Fibroblast of lung (primary cell): Measurements from ENCODE around the gene SLC2A4RG. TPM values are rescaled to one million over a fixed set of nuclear protein-coding genes. Genes with fewer than 3 reads are reported as not detected.

Source experiments
- DNase-seq, 2 donors: peaks; one replicate each; pipeline versions ENCODE4 v3.0.0 to v3.0.0-alpha.2; 2010; ENCODE audit warnings: low read depth in 2 of 2
- H2AFZ ChIP-seq: 2 replicates; pipeline ENCODE4 v1.5.1; 2012; ENCODE audit warnings: low read length, control low read depth, inconsistent platforms
- H3K27ac ChIP-seq: 2 replicates; pipeline ENCODE4 v1.5.1; 2011; ENCODE audit warnings: low read length, control low read depth; ENCODE audit not compliant: insufficient read depth
- H3K27me3 ChIP-seq: 2 replicates; pipeline ENCODE4 v1.5.1; 2011; ENCODE audit warnings: mild to moderate bottlenecking, low read length; ENCODE audit not compliant: control insufficient read depth, insufficient read depth
- H3K36me3 ChIP-seq: 2 replicates; pipeline ENCODE4 v1.5.1; 2011; ENCODE audit warnings: low read length; ENCODE audit not compliant: control insufficient read depth, insufficient read depth
- H3K4me1 ChIP-seq: 2 replicates; pipeline ENCODE4 v1.5.1; 2011; ENCODE audit warnings: low read length; ENCODE audit not compliant: control insufficient read depth, insufficient read depth; ENCODE audit errors: extremely low read depth
- H3K4me2 ChIP-seq: 2 replicates; pipeline ENCODE4 v1.5.1; 2011; ENCODE audit warnings: low read length, control low read depth; ENCODE audit not compliant: insufficient read depth; ENCODE audit errors: extremely low read depth
- H3K4me3 ChIP-seq, 4 experiments: fragments of 200-600 bp in 1 of 4; sonication (generic) in 1 of 4; replicated peaks in 1 of 4; 2 replicates each; pipeline ENCODE4 v1.5.1; 2011 to 2016; ENCODE audit warnings: low read length in 4 of 4, low read depth in 3 of 4, mild to moderate bottlenecking in 3 of 4, control low read depth in 2 of 4, inconsistent platforms in 1 of 4, mixed read lengths in 1 of 4; ENCODE audit not compliant: insufficient read depth in 1 of 4; ENCODE audit errors: control extremely low read depth in 1 of 4
- H3K79me2 ChIP-seq: 2 replicates; pipeline ENCODE4 v1.5.1; 2012; ENCODE audit warnings: mild to moderate bottlenecking, low read length, inconsistent platforms; ENCODE audit not compliant: control insufficient read depth, insufficient read depth
- H3K9ac ChIP-seq: 2 replicates; pipeline ENCODE4 v1.5.1; 2011; ENCODE audit warnings: mild to moderate bottlenecking, low read length, control low read depth; ENCODE audit not compliant: insufficient read depth
- H3K9me3 ChIP-seq: 2 replicates; pipeline ENCODE4 v1.5.1; 2012; ENCODE audit warnings: low read depth, low read length; ENCODE audit not compliant: control insufficient read depth, insufficient read depth
- H4K20me1 ChIP-seq: 2 replicates; pipeline ENCODE4 v1.5.1; 2011; ENCODE audit warnings: low read length; ENCODE audit not compliant: control insufficient read depth, insufficient read depth; ENCODE audit errors: extremely low read depth
- EZH2 ChIP-seq: IDR thresholded peaks from 2 replicates; pipeline ENCODE4 v1.5.1; 2012; ENCODE audit warnings: low read length, control low read depth, mild to moderate bottlenecking; ENCODE audit errors: missing control alignments
- polyA plus RNA-seq, 2 donors: library from polyadenylated mRNA; depleted of rRNA in 1 of 2; stranded (reverse) in 1 of 2; unstranded in 1 of 2; fragments of >200 nt; gene quantifications; 2 replicates each; pipeline ENCODE4 v1.2.1, GENCODE V29; 2011 to 2012; ENCODE audit warnings: missing spikeins in 1 of 2
- total RNA-seq: library from RNA; depleted of rRNA; stranded (reverse); fragments of >200 nt; gene quantifications from 2 replicates; pipeline ENCODE4 v1.2.1, GENCODE V29; 2014
- TF ChIP-seq, protein P1 (sequence below), 2 donors: IDR thresholded peaks in 1 of 2; conservative IDR thresholded peaks in 1 of 2; 1 replicate in 1 of 2; 2 replicates in 1 of 2; pipeline ENCODE4 v1.5.1; 2011 to 2012; ENCODE audit warnings: low read length in 2 of 2, control low read depth in 1 of 2, inconsistent platforms in 1 of 2, low read depth in 1 of 2, mild to moderate bottlenecking in 1 of 2

SLC2A4RG gene
- total and polyA plus RNA-seq, 2 donors (not counting 1 experiment from before 2014, with no cell fraction given) = 17.5 to 30.6 TPM

DNA sequence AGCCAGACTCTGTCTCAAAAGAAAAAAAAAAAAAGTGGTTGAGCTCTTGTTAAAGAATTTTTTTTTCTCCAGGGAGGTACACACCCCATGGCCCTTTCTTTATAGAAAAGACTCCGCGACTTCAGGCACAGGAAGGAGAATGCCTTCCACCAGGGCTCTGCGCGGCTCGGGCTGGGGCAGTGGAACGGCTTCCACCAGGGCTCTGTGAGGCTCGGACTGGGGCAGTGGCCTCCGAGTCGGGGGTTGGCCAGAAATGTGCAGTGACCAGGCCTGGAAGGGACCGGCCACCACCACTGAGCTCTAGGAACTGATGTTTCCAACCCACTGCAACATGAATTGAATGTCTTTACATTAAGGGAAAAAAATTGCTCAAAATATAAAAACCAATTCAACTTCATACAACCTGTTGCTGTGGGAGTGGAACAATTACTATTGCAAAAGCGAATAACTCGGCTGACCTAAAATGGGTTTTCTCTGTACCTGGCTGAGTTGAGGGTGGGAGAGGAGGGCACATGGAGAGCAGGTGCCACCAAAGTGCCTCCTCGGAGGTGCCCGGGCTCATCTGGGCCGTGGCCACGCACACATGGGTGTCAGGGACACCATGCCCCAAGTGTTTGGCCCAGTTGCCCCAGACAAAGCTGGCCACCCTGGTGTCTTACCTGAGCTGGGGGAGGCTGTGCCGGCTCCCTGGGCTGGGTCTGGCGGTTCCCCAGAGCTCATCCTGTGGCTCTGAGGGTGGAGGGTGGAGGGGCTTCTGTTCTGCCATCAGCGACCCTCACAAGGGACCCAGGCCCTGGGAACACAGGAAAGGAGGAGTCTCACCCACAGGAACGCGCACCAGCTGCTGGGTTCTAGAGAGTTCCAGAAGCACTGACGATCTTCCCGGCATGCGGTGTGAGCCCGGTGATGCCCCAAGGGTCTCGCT is 29.3 kb downstream of the SLC2A4RG start:
- no peaks in the 10 kb centered on the region for H3K79me2 ChIP-seq
- no peak overlapping the region for H3K4me2 ChIP-seq
- H3K36me3 ChIP-seq = no peaks in the 10 kb centered on the region
- no peak overlapping the region for H3K9ac ChIP-seq
- no peaks in the 10 kb centered on the region for H3K27me3 ChIP-seq
- no peak overlapping the region for H3K4me3 ChIP-seq
- TF ChIP-seq, protein P1, sequence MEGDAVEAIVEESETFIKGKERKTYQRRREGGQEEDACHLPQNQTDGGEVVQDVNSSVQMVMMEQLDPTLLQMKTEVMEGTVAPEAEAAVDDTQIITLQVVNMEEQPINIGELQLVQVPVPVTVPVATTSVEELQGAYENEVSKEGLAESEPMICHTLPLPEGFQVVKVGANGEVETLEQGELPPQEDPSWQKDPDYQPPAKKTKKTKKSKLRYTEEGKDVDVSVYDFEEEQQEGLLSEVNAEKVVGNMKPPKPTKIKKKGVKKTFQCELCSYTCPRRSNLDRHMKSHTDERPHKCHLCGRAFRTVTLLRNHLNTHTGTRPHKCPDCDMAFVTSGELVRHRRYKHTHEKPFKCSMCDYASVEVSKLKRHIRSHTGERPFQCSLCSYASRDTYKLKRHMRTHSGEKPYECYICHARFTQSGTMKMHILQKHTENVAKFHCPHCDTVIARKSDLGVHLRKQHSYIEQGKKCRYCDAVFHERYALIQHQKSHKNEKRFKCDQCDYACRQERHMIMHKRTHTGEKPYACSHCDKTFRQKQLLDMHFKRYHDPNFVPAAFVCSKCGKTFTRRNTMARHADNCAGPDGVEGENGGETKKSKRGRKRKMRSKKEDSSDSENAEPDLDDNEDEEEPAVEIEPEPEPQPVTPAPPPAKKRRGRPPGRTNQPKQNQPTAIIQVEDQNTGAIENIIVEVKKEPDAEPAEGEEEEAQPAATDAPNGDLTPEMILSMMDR (conservative IDR thresholded peaks at IDR 0.05 in 1 of 2, IDR thresholded peaks at IDR 0.05 in 1 of 2; ENCODE audit: low read depth in 1 of 2, low read length in 2 of 2) = no peak
- no peak for TF ChIP-seq EZH2
- no peak overlapping the region for H3K27ac ChIP-seq
- H4K20me1 ChIP-seq = no peaks in the 10 kb centered on the region
- H3K4me1 ChIP-seq = no peaks in the 10 kb centered on the region
- H3K9me3 ChIP-seq = no peaks in the 10 kb centered on the region
- DNase-seq = no peak
- H2AFZ ChIP-seq = no peak overlapping the region

DNA sequence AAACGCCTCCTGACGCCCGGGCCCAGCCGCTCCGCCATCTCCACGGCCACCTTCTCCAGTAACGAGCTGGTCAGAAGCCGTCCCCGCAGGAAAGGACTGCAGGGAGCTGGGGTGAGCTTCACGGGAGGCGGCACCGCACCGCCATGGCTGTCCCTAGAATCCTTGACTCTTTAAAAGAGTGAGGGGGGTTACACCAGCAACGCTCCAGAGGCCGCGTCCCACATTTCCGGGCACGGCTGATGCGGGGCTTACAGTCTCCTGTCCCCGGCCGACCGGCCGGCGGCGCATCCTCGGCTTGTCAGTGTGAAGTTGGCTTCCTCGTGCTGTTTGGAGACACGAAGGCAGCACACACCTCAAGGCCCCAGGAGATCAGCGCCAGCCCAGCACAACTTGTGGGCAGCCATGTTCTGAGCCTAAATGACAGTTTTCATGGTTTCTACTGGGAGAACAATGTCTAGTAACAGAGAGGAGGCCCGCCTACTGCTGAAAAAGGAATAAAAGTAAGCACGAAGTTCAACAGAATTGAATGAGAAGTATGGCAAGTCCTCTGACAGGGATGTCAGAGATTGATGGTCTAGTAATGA is 30.4 kb downstream of the SLC2A4RG start:
- Histone ChIP-seq H3K27ac (no peak overlapping the region), H2AFZ (no peak overlapping the region), H3K9ac (no peak overlapping the region), H3K36me3 (no peaks in the 10 kb centered on the region), H3K79me2 (no peaks in the 10 kb centered on the region), H3K4me3 (no peak overlapping the region), H3K27me3 (no peaks in the 10 kb centered on the region), H4K20me1 (no peaks in the 10 kb centered on the region), H3K4me1 (peaks cover 4% of the 10 kb centered on the region), H3K4me2 (no peak overlapping the region), H3K9me3 (no peaks in the 10 kb centered on the region)
- DNase-seq = no peak
- TF ChIP-seq EZH2 = no peak
- TF ChIP-seq, protein P1 (conservative IDR thresholded peaks at IDR 0.05 in 1 of 2, IDR thresholded peaks at IDR 0.05 in 1 of 2; ENCODE audit: low read depth in 1 of 2, low read length in 2 of 2) = no peak

DNA sequence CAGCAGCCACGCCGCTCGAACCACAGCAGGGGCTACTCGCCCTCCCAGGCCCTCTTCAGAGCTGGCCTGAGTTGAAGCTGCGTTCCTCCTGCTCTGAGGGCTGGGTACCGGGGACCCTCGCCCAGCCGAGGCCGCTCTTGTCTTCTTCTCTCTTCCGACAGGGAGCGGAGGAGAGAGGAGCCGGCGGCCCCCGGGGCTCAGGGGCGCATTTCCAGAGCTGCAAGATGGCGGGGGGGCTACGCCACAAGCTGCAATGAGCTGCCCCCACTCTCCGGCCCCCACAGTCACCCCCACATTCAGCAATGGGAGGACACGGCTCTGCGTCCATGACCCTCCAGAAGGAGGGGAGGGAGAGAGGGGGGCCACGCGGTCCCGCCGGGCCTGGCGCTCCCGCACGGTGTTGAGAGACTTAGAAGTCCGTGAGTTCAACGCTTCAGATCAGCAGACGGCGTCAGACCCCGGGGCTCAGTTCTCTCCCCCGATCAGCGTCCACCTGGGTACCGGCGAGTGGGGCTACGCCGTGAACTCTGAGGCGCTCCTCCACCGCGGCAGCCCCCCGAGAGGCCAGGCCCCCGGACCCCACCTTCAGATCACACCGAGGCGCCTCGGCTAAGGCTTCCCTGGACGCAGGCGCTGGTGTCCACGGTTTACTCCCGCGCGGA is 31.6 kb downstream of the SLC2A4RG start:
- no peak for DNase-seq
- Histone ChIP-seq H2AFZ (no peak overlapping the region), H4K20me1 (no peaks in the 10 kb centered on the region)

More for the DNA sequence above, 31.6 kb downstream of the SLC2A4RG start:
- Histone ChIP-seq H3K27me3 (no peaks in the 10 kb centered on the region), H3K4me2 (no peak overlapping the region), H3K36me3 (no peaks in the 10 kb centered on the region), H3K79me2 (no peaks in the 10 kb centered on the region), H3K4me1 (peaks cover 4% of the 10 kb centered on the region), H3K9me3 (no peaks in the 10 kb centered on the region), H3K4me3 (no peak overlapping the region), H3K27ac (no peak overlapping the region), H3K9ac (no peak overlapping the region)
- TF ChIP-seq EZH2 = no peak
- TF ChIP-seq, protein P1 (conservative IDR thresholded peaks at IDR 0.05 in 1 of 2, IDR thresholded peaks at IDR 0.05 in 1 of 2; ENCODE audit: low read depth in 1 of 2, low read length in 2 of 2) = no peak
